WTC11 (cell line): ENCODE data around the gene PANK3. TPM values are rescaled to one million over a fixed set of nuclear protein-coding genes. Genes with fewer than 3 reads are reported as not detected.

Experiments used
- ATAC-seq: fragments of 200-7000 bp; cut with Tn5 transposase; 2 replicates; pipeline ENCODE4 v1.10.0; 2021; ENCODE audit warnings: mild to moderate bottlenecking, moderate library complexity
- CTCF ChIA-PET: fragments of 300-600 bp; sonication (Branson Sonifier 250); formaldehyde crosslinking; loops from one replicate; lab custom pipeline; 2021; ENCODE audit warnings: antibody characterized with exemption; lab: Charles Lee
- POLR2A ChIA-PET: fragments of 350-600 bp; sonication (Branson Sonifier 250); formaldehyde crosslinking; loops from one replicate; lab custom pipeline; 2021; ENCODE audit warnings: antibody characterized with exemption; lab: Charles Lee
- DNase-seq: peaks from one replicate; pipeline ENCODE4 v3.0.0; 2021; ENCODE audit warnings: low spot score
- H3K27ac Mint-ChIP-seq: 2 replicates; pipeline ENCODE4 v1.8.0; 2021; ENCODE audit warnings: mixed read lengths
- H3K27me3 Mint-ChIP-seq: 2 replicates; pipeline ENCODE4 v1.8.0; 2021; ENCODE audit warnings: low read depth, mild to moderate bottlenecking, moderate library complexity, mixed read lengths
- H3K36me3 Mint-ChIP-seq: 2 replicates; pipeline ENCODE4 v1.8.0; 2021; ENCODE audit warnings: mixed read lengths
- H3K4me1 Mint-ChIP-seq: 2 replicates; pipeline ENCODE4 v1.8.0; 2022; ENCODE audit warnings: mixed read lengths
- H3K4me3 Mint-ChIP-seq: 2 replicates; pipeline ENCODE4 v1.8.0; 2021; ENCODE audit warnings: mild to moderate bottlenecking, moderate library complexity, mixed read lengths
- H3K9me3 Mint-ChIP-seq: 2 replicates; pipeline ENCODE4 v1.8.0; 2021; ENCODE audit warnings: mixed read lengths
- ATF1 ChIP-seq: sonication (generic); formaldehyde crosslinking; IDR thresholded peaks from 2 replicates; pipeline ENCODE4 v1.8.1; 2023; ENCODE audit warnings: mild to moderate bottlenecking, moderate library complexity, missing genetic modification reagents
- ATF6 ChIP-seq: sonication (generic); formaldehyde crosslinking; IDR thresholded peaks from 2 replicates; pipeline ENCODE4 v1.8.1; 2023; ENCODE audit warnings: mild to moderate bottlenecking, missing genetic modification reagents
- ELF4 ChIP-seq: sonication (generic); formaldehyde crosslinking; IDR thresholded peaks from 2 replicates; pipeline ENCODE4 v1.8.1; 2022; ENCODE audit warnings: low read depth, mild to moderate bottlenecking, moderate library complexity, missing genetic modification reagents
- ERG ChIP-seq: fragments of 250-450 bp; sonication (Bioruptor Pico); IDR thresholded peaks from 2 replicates; pipeline ENCODE4 v1.8.0; 2021; ENCODE audit warnings: mild to moderate bottlenecking
- FOXK1 ChIP-seq: sonication (generic); formaldehyde crosslinking; IDR thresholded peaks from 2 replicates; pipeline ENCODE4 v1.8.0; 2022; ENCODE audit warnings: mild to moderate bottlenecking, moderate library complexity, missing genetic modification reagents
- FOXP4 ChIP-seq: sonication (generic); formaldehyde crosslinking; IDR thresholded peaks from 2 replicates; pipeline ENCODE4 v1.8.0; 2022; ENCODE audit warnings: mild to moderate bottlenecking, missing genetic modification reagents
- GABPB1 ChIP-seq: sonication (generic); formaldehyde crosslinking; IDR thresholded peaks from 2 replicates; pipeline ENCODE4 v1.8.1; 2023; ENCODE audit warnings: mild to moderate bottlenecking, missing genetic modification reagents
- MAX ChIP-seq: sonication (generic); formaldehyde crosslinking; IDR thresholded peaks from 2 replicates; pipeline ENCODE4 v1.8.0; 2022; ENCODE audit warnings: mild to moderate bottlenecking, missing genetic modification reagents
- MLX ChIP-seq: sonication (generic); formaldehyde crosslinking; IDR thresholded peaks from 2 replicates; pipeline ENCODE4 v1.8.1; 2023; ENCODE audit warnings: mild to moderate bottlenecking, missing genetic modification reagents, moderate library complexity
- MXD4 ChIP-seq: fragments of 250-450 bp; sonication (Bioruptor Pico); IDR thresholded peaks from 2 replicates; pipeline ENCODE4 v1.8.0; 2021; ENCODE audit warnings: mild to moderate bottlenecking, moderate library complexity, borderline replicate concordance
- NFYB ChIP-seq: sonication (generic); formaldehyde crosslinking; conservative IDR thresholded peaks from 2 replicates; pipeline ENCODE4 v1.8.0; 2022; ENCODE audit warnings: low read depth, missing genetic modification reagents
- NR2C2 ChIP-seq: sonication (generic); formaldehyde crosslinking; IDR thresholded peaks from 2 replicates; pipeline ENCODE4 v1.8.0; 2022; ENCODE audit warnings: mild to moderate bottlenecking, missing genetic modification reagents
- SMAD4 ChIP-seq: sonication (generic); formaldehyde crosslinking; IDR thresholded peaks from 2 replicates; pipeline ENCODE4 v1.8.0; 2022; ENCODE audit warnings: mild to moderate bottlenecking, missing genetic modification reagents
- SOX15 ChIP-seq: fragments of 250-450 bp; sonication (Bioruptor Pico); IDR thresholded peaks from 2 replicates; pipeline ENCODE4 v1.9.0; 2021; ENCODE audit warnings: mild to moderate bottlenecking
- TEAD1 ChIP-seq: sonication (generic); formaldehyde crosslinking; IDR thresholded peaks from 2 replicates; pipeline ENCODE4 v1.8.0; 2022; ENCODE audit warnings: mild to moderate bottlenecking, missing genetic modification reagents
- USF2 ChIP-seq: sonication (generic); formaldehyde crosslinking; IDR thresholded peaks from 2 replicates; pipeline ENCODE4 v1.8.1; 2023; ENCODE audit warnings: mild to moderate bottlenecking, missing genetic modification reagents, moderate library complexity
- ZNF219 ChIP-seq: sonication (generic); formaldehyde crosslinking; IDR thresholded peaks from 2 replicates; pipeline ENCODE4 v1.8.0; 2023; ENCODE audit warnings: missing genetic modification reagents, mild to moderate bottlenecking, borderline replicate concordance
- ZNF263 ChIP-seq: sonication (generic); formaldehyde crosslinking; IDR thresholded peaks from 2 replicates; pipeline ENCODE4 v1.8.1; 2022; ENCODE audit warnings: low read depth, mild to moderate bottlenecking, moderate library complexity, missing genetic modification reagents
- ZNF317 ChIP-seq: sonication (generic); formaldehyde crosslinking; IDR thresholded peaks from 2 replicates; pipeline ENCODE4 v1.8.1; 2023; ENCODE audit warnings: low read depth, mild to moderate bottlenecking, moderate library complexity, missing genetic modification reagents, borderline replicate concordance
- ZNF512 ChIP-seq: sonication (generic); formaldehyde crosslinking; IDR thresholded peaks from 2 replicates; pipeline ENCODE4 v1.8.1; 2022; ENCODE audit warnings: missing genetic modification reagents, borderline replicate concordance
- ZNF671 ChIP-seq: fragments of 250-450 bp; sonication (Bioruptor Pico); IDR thresholded peaks from 2 replicates; pipeline ENCODE4 v1.8.0; 2021; ENCODE audit warnings: mild to moderate bottlenecking
- total RNA-seq: library from RNA; stranded (reverse); gene quantifications from 3 replicates; pipeline ENCODE4 v1.2.3, GENCODE V29; 2021

Gene PANK3
- total RNA-seq, 1 experiment from 2014 or later: 90.2 TPM

GRCh38 chr5:168525856-168526255, 53.3 kb downstream of the PANK3 start:
- ATAC-seq: no peak
- Mint-ChIP-seq H3K4me1 (peaks cover 4% of the 10 kb centered on the region), H3K27ac (no peak overlapping the region), H3K36me3 (no peaks in the 10 kb centered on the region; the same call in 1 of the 2 replicates), H3K27me3 (peaks cover 30% of the 10 kb centered on the region), H3K9me3 (no peaks in the 10 kb centered on the region), H3K4me3 (no peak overlapping the region)
- no peak for TF ChIP-seq MAX (CRISPR knock-in tag)
- TF ChIP-seq USF2 (CRISPR knock-in tag): 0 out of 2 replicates have a peak, but pooled peaks have one; percentile 20
- no peak for TF ChIP-seq MXD4
- TF ChIP-seq NR2C2 (CRISPR knock-in tag): no peak
- 0 out of 2 replicates have a peak, but pooled peaks have one; percentile 18 for TF ChIP-seq GABPB1
- TF ChIP-seq FOXP4 (CRISPR knock-in tag): no peak
- POLR2A ChIA-PET: no interaction called here
- CTCF ChIA-PET: no interaction called here
- DNase-seq: no peak

GRCh38 chr5:168513861-168514428, 65.2 kb downstream of the PANK3 start:
- Mint-ChIP-seq H3K27me3 (no peaks in the 10 kb centered on the region), H3K4me1 (no peaks in the 10 kb centered on the region), H3K9me3 (peaks cover 14% of the 10 kb centered on the region; the same call in 1 of the 2 replicates), H3K27ac (no peak overlapping the region), H3K4me3 (no peak overlapping the region), H3K36me3 (peaks cover 93% of the 10 kb centered on the region)
- POLR2A ChIA-PET: no interaction called here
- CTCF ChIA-PET: no interaction called here
- peak; percentile 87 for TF ChIP-seq ZNF317 (CRISPR knock-in tag)
- no peak for TF ChIP-seq ATF1 (CRISPR knock-in tag)
- no peak for ATAC-seq
- no peak for DNase-seq

GRCh38 chr5:168502563-168503237, 76.5 kb downstream of the PANK3 start:
- CTCF ChIA-PET: no interaction called here
- no peak for TF ChIP-seq SMAD4 (CRISPR knock-in tag)
- no peak for TF ChIP-seq ZNF263 (CRISPR knock-in tag)
- no peak for TF ChIP-seq ATF6 (CRISPR knock-in tag)
- no peak for TF ChIP-seq ZNF671 (CRISPR knock-in tag)
- TF ChIP-seq MLX: no peak
- TF ChIP-seq ELF4 (CRISPR knock-in tag): no peak
- TF ChIP-seq FOXK1 (CRISPR knock-in tag): no peak
- TF ChIP-seq ZNF219: no peak
- TF ChIP-seq SOX15: no peak
- no peak for TF ChIP-seq ZNF512 (CRISPR knock-in tag)
- no peak for TF ChIP-seq ERG (CRISPR knock-in tag)
- no peak for TF ChIP-seq TEAD1
- no peak for TF ChIP-seq MXD4
- no peak for TF ChIP-seq NFYB (CRISPR knock-in tag)

More at GRCh38 chr5:168502563-168503237, 76.5 kb downstream of the PANK3 start:
- peaks cover 51% of the 10 kb centered on the region for H3K36me3 Mint-ChIP-seq
- no peaks in the 10 kb centered on the region for H3K4me1 Mint-ChIP-seq
- H3K27ac Mint-ChIP-seq: no peak overlapping the region
- DNase-seq (no peak), ATAC-seq (no peak)
- H3K27me3 Mint-ChIP-seq: no peaks in the 10 kb centered on the region
- POLR2A ChIA-PET: no interaction called here
- H3K4me3 Mint-ChIP-seq: no peak overlapping the region
- H3K9me3 Mint-ChIP-seq: no peaks in the 10 kb centered on the region
